Gastroesophageal sphincter (tissue), 4 donors: ENCODE results near the gene TRAF3. TPM values are rescaled to one million over a fixed set of nuclear protein-coding genes. Genes with fewer than 3 reads are reported as not detected.

Source experiments
- ATAC-seq: fragments of 150-250 bp; one replicate; pipeline ENCODE4 v1.9.1; 2016; ENCODE audit warnings: mild to moderate bottlenecking, moderate library complexity
- H3K27ac ChIP-seq, 4 donors: fragments of 200-600 bp; sonication (generic) in 3 of 4; 1 replicate in 3 of 4; 2 replicates in 1 of 4; pipeline ENCODE4 v1.5.1; 2016 to 2019
- H3K27me3 ChIP-seq: fragments of 200-600 bp; sonication (generic); one replicate; pipeline ENCODE4 v1.5.1; 2019
- H3K36me3 ChIP-seq, 2 donors: fragments of 200-600 bp; sonication (generic); one replicate each; pipeline ENCODE4 v1.5.1; 2019; ENCODE audit warnings: control low read depth in 1 of 2
- H3K4me1 ChIP-seq, 3 donors: fragments of 200-600 bp; sonication (generic); 1 replicate in 2 of 3; 2 replicates in 1 of 3; pipeline ENCODE4 v1.5.1; 2016 to 2019; ENCODE audit warnings: control low read depth in 2 of 3
- H3K4me3 ChIP-seq, 2 donors: fragments of 200-600 bp; sonication (generic); one replicate each; pipeline ENCODE4 v1.5.1; 2019; ENCODE audit warnings: mild to moderate bottlenecking in 1 of 2, moderate library complexity in 1 of 2
- H3K9me3 ChIP-seq, 3 donors: fragments of 200-600 bp; sonication (generic); one replicate each; pipeline ENCODE4 v1.5.1; 2017 to 2019; ENCODE audit warnings: control low read depth in 2 of 3
- CTCF ChIP-seq, 4 experiments: fragments of 200-600 bp in 2 of 4; fragments of 450-650 bp in 2 of 4; sonication (generic) in 1 of 4; IDR thresholded peaks; one replicate each; pipeline ENCODE4 v1.5.1; 2017 to 2019; ENCODE audit warnings: antibody characterized with exemption in 4 of 4, mild to moderate bottlenecking in 2 of 4, moderate library complexity in 2 of 4
- EP300 ChIP-seq: sonication (generic); formaldehyde crosslinking; IDR thresholded peaks from one replicate; pipeline ENCODE4 v1.6.1; 2017; ENCODE audit warnings: antibody characterized with exemption, mild to moderate bottlenecking
- POLR2A ChIP-seq, 2 donors: fragments of 450-650 bp; IDR thresholded peaks; one replicate each; pipeline ENCODE4 v1.6.1; 2017; ENCODE audit warnings: antibody characterized with exemption in 2 of 2, mild to moderate bottlenecking in 2 of 2, moderate library complexity in 1 of 2
- POLR2AphosphoS5 ChIP-seq: sonication (generic); formaldehyde crosslinking; IDR thresholded peaks from one replicate; pipeline ENCODE4 v1.6.1; 2017; ENCODE audit warnings: antibody characterized with exemption
- WGBS, 2 donors: methylation state at CpG; one replicate each; pipeline ENCODE4 v1.1.5; 2018; ENCODE audit warnings: low coverage in 1 of 2; 5-methylcytosine and 5-hydroxymethylcytosine counted together
- total RNA-seq, 4 donors: library from RNA; depleted of rRNA; stranded (reverse); fragments of >200 nt; gene quantifications; one replicate each; pipeline ENCODE4 v1.1.0, GENCODE V29; 2016

The TRAF3 gene
- total RNA-seq, 4 donors from 2014 or later = 10.9 to 29.0 (median 18.7) TPM

DNA sequence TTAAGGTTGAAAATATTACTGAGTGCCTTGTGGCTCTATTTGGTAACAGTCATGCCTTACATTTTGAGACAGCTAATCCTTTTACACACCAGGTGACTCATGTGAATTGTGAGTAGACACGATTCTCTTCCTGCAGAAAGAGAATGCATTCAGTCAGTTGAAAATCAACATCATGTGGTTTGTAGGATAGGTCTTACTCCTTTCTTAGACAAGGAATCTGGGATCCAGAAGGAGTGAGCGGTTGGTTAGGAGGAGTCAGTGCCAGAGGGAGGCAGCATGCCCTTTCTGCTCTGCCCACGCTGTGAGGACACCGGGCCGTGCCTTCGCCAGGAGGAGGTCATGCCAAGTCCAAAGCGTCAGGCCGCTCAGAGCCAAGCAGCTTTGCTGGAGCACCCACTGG, 47.6 kb downstream of the TRAF3 start:
- Histone ChIP-seq H3K9me3 (no peaks in the 10 kb centered on the region), H3K4me1 (peaks cover 0 to 16% (median 1%) of the 10 kb centered on the region in 3 donors), H3K27ac (no peak overlapping the region), H3K4me3 (no peak overlapping the region), H3K27me3 (no peaks in the 10 kb centered on the region), H3K36me3 (no peaks in the 10 kb centered on the region)
- ATAC-seq = no peak
- WGBS, 2 donors = 83% methylated on average over 2 of the region's 8 CpGs; no CpG with 5 or more reads in 1 of the 2 donors
- no peak for TF ChIP-seq EP300
- no peak for TF ChIP-seq POLR2AphosphoS5
- TF ChIP-seq POLR2A (IDR thresholded peaks at IDR 0.05) = no peak
- TF ChIP-seq CTCF (IDR thresholded peaks at IDR 0.05) = no peak

- H3K27me3 ChIP-seq = no peaks in the 10 kb centered on the region
- no peak for ATAC-seq
- H3K36me3 ChIP-seq = no peaks in the 10 kb centered on the region
- 87 to 95% methylated on average over 7 to 8 of the region's 22 CpGs for WGBS, 2 donors
- H3K4me1 ChIP-seq = peaks cover 0 to 14% (median 0%) of the 10 kb centered on the region in 3 donors
- H3K9me3 ChIP-seq = no peaks in the 10 kb centered on the region
- H3K27ac ChIP-seq = no peak overlapping the region
- H3K4me3 ChIP-seq = no peak overlapping the region
- TF ChIP-seq CTCF (IDR thresholded peaks at IDR 0.05) = no peak
- TF ChIP-seq EP300 = no peak
- TF ChIP-seq POLR2AphosphoS5 = no peak
- no peak for TF ChIP-seq POLR2A (IDR thresholded peaks at IDR 0.05)
These were observed 48.3 kb downstream of the TRAF3 start for GRCh38 chr14:102825307-102826095.

DNA sequence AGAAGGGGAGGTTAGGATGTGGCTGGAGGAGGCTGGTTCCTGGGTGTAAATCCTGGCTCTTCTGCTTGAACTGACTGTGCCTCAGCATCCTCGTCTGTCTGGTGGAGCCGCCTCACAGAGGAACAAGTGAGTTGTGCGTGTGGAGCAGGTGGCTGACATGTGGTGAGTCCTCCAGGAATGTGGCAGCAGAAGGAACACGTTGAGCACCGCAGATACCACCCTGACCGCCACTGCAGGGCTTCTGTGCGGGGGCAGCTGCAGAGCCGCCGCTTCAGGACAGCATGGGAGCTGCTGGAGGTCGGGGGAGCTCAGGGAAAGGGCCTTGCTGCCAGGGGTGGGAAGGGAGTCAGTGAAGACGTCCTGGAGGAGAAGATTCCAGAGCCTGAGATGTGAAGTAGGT, 48.9 kb downstream of the TRAF3 start:
- Histone ChIP-seq H3K9me3 (no peaks in the 10 kb centered on the region), H3K27me3 (no peaks in the 10 kb centered on the region), H3K4me3 (no peak overlapping the region), H3K4me1 (peaks cover 0 to 14% (median 0%) of the 10 kb centered on the region in 3 donors), H3K27ac (no peak overlapping the region), H3K36me3 (peaks cover 0 to 2% of the 10 kb centered on the region in 2 donors)
- 60 to 88% methylated on average over 1 to 5 of the region's 11 CpGs for WGBS, 2 donors
- ATAC-seq = no peak
- TF ChIP-seq POLR2AphosphoS5 = no peak
- no peak for TF ChIP-seq POLR2A (IDR thresholded peaks at IDR 0.05)
- TF ChIP-seq CTCF (IDR thresholded peaks at IDR 0.05) = no peak
- TF ChIP-seq EP300 = no peak

- peaks cover 0 to 4% of the 10 kb centered on the region in 2 donors for H3K36me3 ChIP-seq
- H3K9me3 ChIP-seq = no peaks in the 10 kb centered on the region
- H3K4me1 ChIP-seq = peaks cover 0 to 14% (median 0%) of the 10 kb centered on the region in 3 donors
- no peaks in the 10 kb centered on the region for H3K27me3 ChIP-seq
- TF ChIP-seq POLR2A (IDR thresholded peaks at IDR 0.05) (no peak), POLR2AphosphoS5 (no peak), CTCF (IDR thresholded peaks at IDR 0.05) (no peak), EP300 (no peak)
- ATAC-seq = no peak
- WGBS, 2 donors = 83 to 96% methylated on average over 8 to 10 of the region's 25 CpGs
- H3K27ac ChIP-seq = no peak overlapping the region
- no peak overlapping the region for H3K4me3 ChIP-seq
These were observed 49.8 kb downstream of the TRAF3 start for GRCh38 chr14:102826751-102827675.
